HepG2 (cell line): Measurements from ENCODE around the gene PTK7. TPM values are rescaled to one million over a fixed set of nuclear protein-coding genes. Genes with fewer than 3 reads are reported as not detected.

ENCODE experiments used
- CCDC6 ChIP-seq: sonication (generic); formaldehyde crosslinking; IDR thresholded peaks from 2 replicates; pipeline ENCODE4 v1.8.1; 2022; ENCODE audit warnings: mild to moderate bottlenecking, missing genetic modification reagents, moderate library complexity
- DRAP1 ChIP-seq: IDR thresholded peaks from 2 replicates; pipeline ENCODE4 v1.6.1; 2016; ENCODE audit warnings: missing genetic modification reagents, missing compliant biosample characterization
- EP300 ChIP-seq, 3 experiments: sonication (generic) in 1 of 3; formaldehyde crosslinking in 1 of 3; IDR thresholded peaks; 2 replicates each; pipeline versions ENCODE4 v1.5.1 to v1.6.1; 2011 to 2020; ENCODE audit warnings: low read depth in 2 of 3, low read length in 2 of 3, borderline replicate concordance in 1 of 3, improper control_type of control experiment in 1 of 3, mild to moderate bottlenecking in 1 of 3, missing genetic modification reagents in 1 of 3, moderate library complexity in 1 of 3
- NCOR1 ChIP-seq: fragments of 200-600 bp; sonication (generic); IDR thresholded peaks from 2 replicates; pipeline ENCODE4 v1.7.0; 2017; ENCODE audit warnings: antibody characterized with exemption, low read length, borderline replicate concordance
- NFATC3 ChIP-seq: sonication (generic); formaldehyde crosslinking; IDR thresholded peaks from 2 replicates; pipeline ENCODE4 v1.5.1; 2020; ENCODE audit warnings: mild to moderate bottlenecking, missing genetic modification reagents
- PHF21A ChIP-seq: sonication (generic); formaldehyde crosslinking; IDR thresholded peaks from 2 replicates; pipeline ENCODE4 v1.5.0; 2020; ENCODE audit warnings: mild to moderate bottlenecking, missing genetic modification reagents
- POGZ ChIP-seq: sonication (generic); formaldehyde crosslinking; IDR thresholded peaks from 2 replicates; pipeline ENCODE4 v1.4.0; 2020; ENCODE audit warnings: mild to moderate bottlenecking, missing genetic modification reagents
- RARA ChIP-seq: IDR thresholded peaks from 2 replicates; pipeline ENCODE4 v1.6.1; 2016; ENCODE audit warnings: missing genetic modification reagents, missing compliant biosample characterization
- REST ChIP-seq, 2 experiments: IDR thresholded peaks; 2 replicates each; pipeline ENCODE4 v1.6.1; 2011 to 2012; ENCODE audit warnings: low read length in 2 of 2, borderline replicate concordance in 1 of 2, low read depth in 1 of 2, mild to moderate bottlenecking in 1 of 2, moderate library complexity in 1 of 2
- SMC3 ChIP-seq: IDR thresholded peaks from 2 replicates; pipeline ENCODE4 v1.6.1; 2011; ENCODE audit warnings: low read length, improper control_type of control experiment
- SRF ChIP-seq: IDR thresholded peaks from 2 replicates; pipeline ENCODE4 v1.6.1; 2011; ENCODE audit warnings: mild to moderate bottlenecking, low read depth, low read length, moderate library complexity
- TFAP4 ChIP-seq: sonication (generic); IDR thresholded peaks from 2 replicates; pipeline ENCODE4 v1.6.1; 2016; ENCODE audit warnings: low read depth, borderline replicate concordance
- TFE3 ChIP-seq: IDR thresholded peaks from 2 replicates; pipeline ENCODE4 v1.6.1; 2016
- TGIF2 ChIP-seq: IDR thresholded peaks from 2 replicates; pipeline ENCODE4 v1.6.1; 2016; ENCODE audit warnings: control low read depth, missing compliant biosample characterization
- ZFP36 ChIP-seq: fragments of 150-350 bp; IDR thresholded peaks from 2 replicates; pipeline ENCODE4 v1.6.1; 2018; ENCODE audit warnings: borderline replicate concordance, low read length, low read depth; ENCODE audit not compliant: partially characterized antibody
- ZNF543 ChIP-seq: sonication (generic); formaldehyde crosslinking; IDR thresholded peaks from 2 replicates; pipeline ENCODE4 v1.4.0; 2020; ENCODE audit warnings: mild to moderate bottlenecking, missing genetic modification reagents
- ZNF547 ChIP-seq: sonication (generic); formaldehyde crosslinking; IDR thresholded peaks from 2 replicates; pipeline ENCODE4 v1.5.1; 2020; ENCODE audit warnings: mild to moderate bottlenecking, missing genetic modification reagents
- ZNF710 ChIP-seq: sonication (generic); formaldehyde crosslinking; IDR thresholded peaks from 2 replicates; pipeline ENCODE4 v1.5.0; 2020; ENCODE audit warnings: mild to moderate bottlenecking, missing genetic modification reagents, borderline replicate concordance
- ZNF720 ChIP-seq: sonication (generic); formaldehyde crosslinking; IDR thresholded peaks from 2 replicates; pipeline ENCODE4 v1.4.0; 2020; ENCODE audit warnings: missing genetic modification reagents
- polyA plus RNA-seq, 8 experiments: library from polyadenylated mRNA; depleted of rRNA in 3 of 8; stranded (reverse) in 7 of 8; unstranded in 1 of 8; fragments of >200 nt; fragmentation: Illumina TruSeq in 4 of 8; extraction: Trizol in 4 of 8; gene quantifications; 2 replicates each; pipeline versions ENCODE4 v1.2.1 to v1.2.3, GENCODE V29; 2011 to 2016; ENCODE audit warnings: low read depth in 4 of 8, missing spikeins in 1 of 8, mixed read lengths in 1 of 8; ENCODE audit not compliant: insufficient read depth in 1 of 8
- total RNA-seq, 5 experiments: library from RNA; depleted of rRNA; stranded (reverse); fragments of >200 nt; fragmentation: Illumina TruSeq; extraction: Trizol; gene quantifications; 2 replicates each; pipeline ENCODE4 v1.2.3, GENCODE V29; 2016; ENCODE audit warnings: low read depth in 1 of 5

Gene PTK7
- total and polyA plus RNA-seq, 2 of the 13 experiments (the other 11 are each of a cell fraction or from before 2014, with no cell fraction given), result 98.5 to 99.8 TPM

- TF ChIP-seq ZNF710 (CRISPR knock-in tag) (0 out of 2 replicates have a peak, but pooled peaks have one; percentile 53), SMC3 (0 out of 2 replicates have a peak, but pooled peaks have one; percentile 1), TFE3 (peak; percentile 58), ZFP36 (no peak), REST (IDR thresholded peaks at IDR 0.05; ENCODE audit: borderline replicate concordance in 1 of 2, low read depth in 1 of 2, low read length in 2 of 2) (peak in 1 of 2 experiments; percentile 66; a peak in 1 of 4 replicates), SRF (no peak), EP300 (IDR thresholded peaks at IDR 0.05; ENCODE audit: low read depth in 2 of 2, low read length in 2 of 2) (0 out of 4 replicates have a peak, but pooled peaks have one; percentile 6 to 28), EP300 (CRISPR knock-in tag; IDR thresholded peaks at IDR 0.05; ENCODE audit: borderline replicate concordance) (no peak; the same call in 1 of the 2 replicates), CCDC6 (CRISPR knock-in tag) (peak; percentile 47; the same call in 1 of the 2 replicates), RARA (CRISPR knock-in tag) (peak; percentile 78), POGZ (CRISPR knock-in tag) (no peak), PHF21A (peak; percentile 84), ZNF720 (CRISPR knock-in tag) (no peak), NCOR1 (peak; percentile 72; the same call in 1 of the 2 replicates), DRAP1 (CRISPR knock-in tag) (peak; percentile 75), ZNF543 (peak; percentile 66; the same call in 1 of the 2 replicates), ZNF547 (CRISPR knock-in tag) (peak; percentile 15; the same call in 1 of the 2 replicates), TFAP4 (0 out of 2 replicates have a peak, but pooled peaks have one; percentile 49), TGIF2 (CRISPR knock-in tag) (no peak), NFATC3 (CRISPR knock-in tag) (no peak)
Measured at GRCh38 chr6:43060034-43060754, 15.9 kb upstream of the PTK7 start (continued).
